NCI-H774 (cell line): Measurements from ENCODE around the gene PTPRJ.

Source experiments
- DNase-seq: peaks from one replicate; lab custom pipeline; 2025; lab: John Stamatoyannopoulos, UW

The PTPRJ gene

DNA sequence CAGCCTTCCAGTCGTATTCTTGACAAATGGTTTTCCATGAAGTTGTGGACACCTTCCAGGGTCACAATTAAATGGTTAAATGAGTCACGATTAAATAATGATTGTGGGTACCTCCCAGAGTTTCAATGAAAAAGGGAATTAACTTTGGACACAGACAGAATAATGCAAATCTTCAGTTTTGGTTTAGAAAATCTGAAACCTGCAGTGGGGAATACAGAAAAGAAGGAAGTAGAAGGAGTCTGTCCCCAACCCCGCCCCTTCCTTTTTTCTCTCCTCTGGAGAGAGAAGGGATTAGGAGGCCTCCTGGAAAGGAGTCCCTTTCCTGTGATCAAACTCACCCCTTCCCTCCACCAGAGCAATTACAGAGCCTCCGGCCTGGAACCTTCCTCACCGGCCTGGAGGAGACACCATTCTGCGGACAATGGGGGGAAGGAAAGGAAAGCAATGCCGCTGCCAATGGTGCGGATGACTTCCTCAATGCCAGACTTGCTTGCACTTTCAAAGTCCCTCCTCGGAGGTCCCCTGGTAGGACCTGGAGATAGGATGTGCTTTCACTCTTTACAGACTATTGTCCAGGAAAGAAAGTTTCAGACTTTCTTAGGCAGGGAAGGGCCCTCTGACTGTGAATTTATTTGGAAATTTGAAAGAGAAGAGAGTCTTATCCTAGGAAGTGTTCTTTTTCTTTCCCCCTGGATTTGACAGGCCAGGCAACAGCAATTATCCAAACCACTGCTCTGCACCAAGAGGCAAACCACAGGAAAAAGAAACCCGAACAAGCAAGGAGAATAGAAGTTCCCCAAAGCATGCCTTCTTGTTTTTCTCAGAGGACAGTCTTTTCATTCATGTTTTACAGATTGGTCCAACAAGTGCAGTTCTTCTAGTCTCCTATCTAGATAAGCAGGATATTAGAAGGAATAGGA lies 86.8 kb downstream of the PTPRJ start:
- no peak for DNase-seq

- no peak for DNase-seq
These were observed 92.9 kb downstream of the PTPRJ start for GRCh38 chr11:48073031-48073861.

GRCh38 chr11:48074425-48075181 lies 94.2 kb downstream of the PTPRJ start:
- DNase-seq, result no peak

DNA sequence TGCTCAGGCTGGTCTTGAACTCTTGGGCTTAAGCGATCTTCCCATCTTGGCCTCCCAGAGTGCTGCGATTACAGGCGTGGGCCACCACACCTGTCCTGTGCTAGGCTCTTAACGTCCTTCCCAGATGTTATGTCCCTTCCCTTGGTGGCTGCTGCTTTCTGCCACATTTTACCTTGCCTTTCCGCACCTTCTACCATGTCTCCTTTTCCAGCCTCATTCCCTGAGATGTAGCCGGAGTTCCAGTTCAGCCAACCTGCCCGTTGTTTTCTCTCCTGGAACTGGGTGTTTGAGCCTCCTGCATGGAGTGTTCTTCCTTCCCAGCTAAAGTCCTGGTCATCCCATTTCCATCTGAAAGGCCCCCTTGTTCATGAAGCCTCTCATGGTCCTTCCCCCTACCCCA lies 95.3 kb downstream of the PTPRJ start:
- DNase-seq, result no peak

DNA sequence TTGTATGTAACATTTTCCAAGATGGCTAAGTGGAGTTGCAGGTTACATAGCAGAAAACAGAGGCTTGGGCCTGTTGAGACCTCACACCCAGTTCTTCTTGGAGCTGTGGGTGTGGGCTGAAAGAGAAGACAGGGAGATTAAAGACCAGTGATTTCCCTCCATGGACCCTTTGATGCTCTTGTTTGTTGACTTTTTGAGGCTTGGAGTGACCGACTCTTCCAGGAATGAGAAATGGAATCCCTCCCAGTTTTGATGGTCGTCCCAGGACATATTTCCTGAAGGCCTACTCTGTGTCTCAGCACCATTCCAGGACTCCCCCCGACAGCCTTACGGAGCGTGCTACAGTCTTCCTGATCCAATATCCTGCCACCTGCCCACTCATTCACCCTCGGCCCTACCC lies 96.9 kb downstream of the PTPRJ start:
- DNase-seq, result no peak

DNA sequence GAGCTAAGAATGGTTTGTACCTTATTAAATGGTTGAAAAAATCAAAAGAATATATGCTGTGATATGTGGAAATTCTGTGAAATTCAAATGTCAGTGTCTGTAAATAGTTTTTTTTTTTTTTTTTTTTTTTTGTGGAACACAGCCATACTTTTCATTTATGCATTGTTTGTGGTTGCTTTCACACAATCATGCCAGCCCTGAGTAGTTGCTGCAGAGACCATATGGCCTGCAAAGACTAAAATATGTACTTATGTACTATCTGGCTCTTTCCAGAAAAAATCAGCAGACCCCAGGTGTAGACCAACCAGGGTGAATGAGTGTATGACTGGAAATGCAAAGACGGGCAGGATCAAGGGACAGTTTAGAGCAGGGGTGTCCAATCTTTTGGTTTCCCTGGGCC lies 98.3 kb downstream of the PTPRJ start:
- no peak for DNase-seq

- DNase-seq, result no peak
These were observed 99.2 kb downstream of the PTPRJ start for GRCh38 chr11:48079596-48079995.

- DNase-seq, result no peak
These were observed 100.0 kb downstream of the PTPRJ start for GRCh38 chr11:48080301-48080861.

GRCh38 chr11:48081151-48082010 lies 101.0 kb downstream of the PTPRJ start:
- no peak for DNase-seq

GRCh38 chr11:48082771-48083170 lies 102.4 kb downstream of the PTPRJ start:
- no peak for DNase-seq

DNA sequence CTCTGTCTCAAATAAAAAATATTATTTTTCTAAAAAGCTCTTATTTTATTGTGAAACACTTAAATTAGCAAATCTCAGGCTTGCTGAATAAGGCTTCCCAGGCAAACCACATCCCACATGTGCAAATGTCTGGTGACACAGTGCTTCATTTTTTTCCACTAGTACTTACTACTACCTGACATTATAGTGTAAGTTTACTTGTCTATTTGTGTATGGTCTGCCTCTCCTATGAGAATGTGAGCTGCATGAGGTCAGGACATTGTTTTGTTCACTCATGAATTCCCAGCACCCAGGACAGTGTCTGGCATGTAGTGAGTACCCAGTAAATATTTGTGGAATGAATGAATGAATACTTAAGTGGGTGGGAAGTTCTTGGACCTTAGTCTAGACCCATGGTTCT lies 103.1 kb downstream of the PTPRJ start:
- no peak for DNase-seq

- DNase-seq, result no peak
These were observed 105.3 kb downstream of the PTPRJ start for GRCh38 chr11:48085688-48086087.

GRCh38 chr11:48087422-48087821 lies 107.1 kb downstream of the PTPRJ start:
- DNase-seq, result no peak

- no peak for DNase-seq
These were observed 107.8 kb downstream of the PTPRJ start for GRCh38 chr11:48087974-48088681.

DNA sequence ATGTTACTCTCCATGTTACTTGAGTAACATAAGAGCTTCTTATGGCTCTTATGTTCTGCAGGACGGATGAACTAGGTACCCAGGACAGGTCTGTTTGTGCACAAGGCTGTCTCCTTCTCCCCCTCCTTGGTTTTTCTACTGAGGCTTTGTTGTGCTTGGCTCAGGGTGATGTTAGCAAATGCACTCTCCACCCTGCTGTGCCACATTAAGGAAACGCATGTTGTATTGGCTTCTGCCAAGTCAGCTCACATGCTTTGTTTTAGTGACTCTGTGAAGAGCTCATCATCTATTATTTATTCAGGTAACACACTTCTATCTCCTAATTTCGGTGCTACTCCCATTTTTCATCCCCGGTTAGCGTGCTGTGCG lies 108.3 kb downstream of the PTPRJ start:
- peak; percentile 21 for DNase-seq

DNA sequence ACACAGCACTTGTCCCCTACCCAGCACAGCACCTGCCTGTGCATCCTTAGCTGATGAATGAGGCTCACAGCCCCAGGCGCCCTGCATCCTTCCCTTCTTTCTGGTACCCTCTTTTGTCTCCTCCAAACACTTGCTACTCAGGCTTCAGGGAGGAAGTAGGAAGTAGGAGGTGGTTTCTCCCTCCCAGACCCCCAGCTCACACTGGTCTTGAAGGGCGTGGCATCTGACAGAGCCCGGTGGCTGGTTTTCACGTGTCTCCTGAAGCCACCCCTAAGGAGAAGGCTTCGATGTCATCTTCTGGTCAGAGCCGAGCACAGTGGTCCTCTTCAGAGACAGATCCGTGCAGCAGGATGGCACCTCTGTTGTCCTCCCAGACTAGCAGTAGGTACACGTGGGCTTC lies 109.8 kb downstream of the PTPRJ start:
- DNase-seq, result no peak

- no peak for DNase-seq
These were observed 111.2 kb downstream of the PTPRJ start for GRCh38 chr11:48091426-48092102.

DNA sequence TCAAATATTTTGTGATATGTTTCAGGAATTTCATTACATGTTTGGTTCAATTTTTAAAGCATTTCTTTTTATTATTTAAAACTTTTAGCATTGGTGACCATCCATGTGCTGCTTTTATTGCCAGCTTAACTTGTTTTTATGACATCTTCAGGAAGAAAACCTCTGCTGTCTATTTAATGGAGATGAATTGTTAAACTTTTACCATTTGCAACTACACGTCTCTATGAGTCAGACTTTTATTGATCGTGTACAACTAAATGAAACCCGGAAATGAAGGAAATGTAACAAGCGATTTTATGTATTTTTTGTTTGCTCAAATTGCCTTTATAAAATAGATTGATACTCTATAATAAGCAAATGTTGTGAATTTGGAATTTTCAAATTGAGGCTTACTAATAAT lies 113.0 kb downstream of the PTPRJ start:
- no peak for DNase-seq

DNA sequence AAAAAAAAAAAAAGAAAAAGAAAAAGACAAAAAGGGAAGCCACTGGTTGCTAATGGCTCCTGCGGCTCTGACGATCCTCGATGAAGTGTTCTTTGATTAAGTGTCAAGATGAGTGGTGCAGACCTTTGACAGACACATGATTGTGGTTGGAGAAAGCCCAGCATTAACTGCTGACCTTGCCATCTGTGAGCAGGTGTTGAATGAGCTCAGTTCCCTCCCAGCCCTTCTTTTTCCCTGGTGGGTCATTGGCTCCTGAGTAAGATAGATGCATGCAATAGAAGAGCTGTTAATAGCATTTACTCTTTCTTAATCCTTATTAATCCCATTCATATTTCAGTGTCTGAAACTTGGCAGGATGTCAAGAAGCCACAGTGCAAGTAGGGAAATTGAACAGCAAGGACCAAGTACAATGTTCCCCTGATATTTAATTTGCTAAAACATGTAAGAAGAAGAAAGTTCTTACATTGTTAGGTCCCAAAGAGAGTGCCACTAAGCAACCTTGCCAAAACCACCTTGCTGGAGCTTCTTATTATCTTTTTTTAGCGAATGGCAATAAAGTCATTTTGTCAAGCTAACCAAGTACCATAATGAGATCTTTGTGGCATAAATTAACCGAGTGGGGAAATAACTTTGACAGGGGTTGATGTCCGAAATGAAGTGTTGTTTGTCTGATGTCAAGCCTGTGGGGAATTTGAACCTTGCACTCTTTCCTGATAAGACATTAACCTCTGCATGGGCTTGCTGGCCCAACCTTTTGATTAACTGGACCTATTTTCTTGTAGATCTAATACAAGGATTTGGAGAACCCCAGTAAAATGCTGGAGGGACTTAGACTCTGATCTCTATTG lies 113.7 kb downstream of the PTPRJ start:
- DNase-seq, result peak; percentile 67
